Left forelimb (tissue), 1 donor: ENCODE measurements around the gene IQCF2.
"Not testable (repeated sequence)": the region's sequence is repeated elsewhere in the genome, so short reads cannot be mapped to it uniquely, and the experiment has no call there.

Experiments used
- DNase-seq: peaks from one replicate; pipeline ENCODE4 v3.0.0-alpha.2; 2018; ENCODE audit warnings: low spot score

Gene IQCF2

GRCh38 chr3:51860703-51861665 lies at the start of gene IQCF2:
Gene IQCF2, plus strand, starts transcription at chr3:51861615. Its CDS starts 52 bp downstream, at chr3:51861667.
- no peak for DNase-seq

GRCh38 chr3:51813539-51813938 lies 47.9 kb upstream of the IQCF2 start:
- no peak for DNase-seq

- no peak for DNase-seq
Observed at GRCh38 chr3:51814034-51814433, 47.4 kb upstream of the IQCF2 start.

GRCh38 chr3:51815614-51816013 lies 45.8 kb upstream of the IQCF2 start:
- DNase-seq = no peak

GRCh38 chr3:51816723-51817122 lies 44.7 kb upstream of the IQCF2 start:
- no peak for DNase-seq

GRCh38 chr3:51817375-51817774 lies 44.0 kb upstream of the IQCF2 start:
- DNase-seq = no peak

- no peak for DNase-seq
Observed at GRCh38 chr3:51819151-51819550, 42.3 kb upstream of the IQCF2 start.

- DNase-seq = no peak
Observed at GRCh38 chr3:51819709-51820406, 41.6 kb upstream of the IQCF2 start.

- no peak for DNase-seq
Observed at GRCh38 chr3:51828297-51828696, 33.1 kb upstream of the IQCF2 start.

- no peak for DNase-seq
Observed at GRCh38 chr3:51830345-51830744, 31.1 kb upstream of the IQCF2 start.

- no peak for DNase-seq
Observed at GRCh38 chr3:51830836-51831385, 30.5 kb upstream of the IQCF2 start.

GRCh38 chr3:51836606-51837005 lies 24.8 kb upstream of the IQCF2 start:
- no peak for DNase-seq

GRCh38 chr3:51845129-51845528 lies 16.3 kb upstream of the IQCF2 start:
- no peak for DNase-seq

- DNase-seq = not testable (repeated sequence)
Observed at GRCh38 chr3:51855411-51855810, 6.0 kb upstream of the IQCF2 start.

- no peak for DNase-seq
Observed at GRCh38 chr3:51862886-51863285, 1.5 kb downstream of the IQCF2 start.

- not testable (repeated sequence) for DNase-seq
Observed at GRCh38 chr3:51868896-51869295, 7.5 kb downstream of the IQCF2 start.

GRCh38 chr3:51869304-51869703 lies 7.9 kb downstream of the IQCF2 start:
- DNase-seq = no peak

GRCh38 chr3:51873253-51873766 lies 11.9 kb downstream of the IQCF2 start:
- DNase-seq = no peak

GRCh38 chr3:51873876-51874275 lies 12.5 kb downstream of the IQCF2 start:
- no peak for DNase-seq

- no peak for DNase-seq
Observed at GRCh38 chr3:51874411-51874810, 13.0 kb downstream of the IQCF2 start.

GRCh38 chr3:51874889-51875288 lies 13.5 kb downstream of the IQCF2 start:
- DNase-seq = no peak

GRCh38 chr3:51875501-51875900 lies 14.1 kb downstream of the IQCF2 start, which contains the start of gene IQCF5:
Gene IQCF5, minus strand, starts transcription at chr3:51875601. Its CDS starts 70 bp downstream, at chr3:51875531.
- DNase-seq = no peak
